ENCODE measurements around the gene POLK.
"Not testable (repeated sequence)": the region's sequence is repeated elsewhere in the genome, so short reads cannot be mapped to it uniquely, and the experiment has no call there.

DNA sequence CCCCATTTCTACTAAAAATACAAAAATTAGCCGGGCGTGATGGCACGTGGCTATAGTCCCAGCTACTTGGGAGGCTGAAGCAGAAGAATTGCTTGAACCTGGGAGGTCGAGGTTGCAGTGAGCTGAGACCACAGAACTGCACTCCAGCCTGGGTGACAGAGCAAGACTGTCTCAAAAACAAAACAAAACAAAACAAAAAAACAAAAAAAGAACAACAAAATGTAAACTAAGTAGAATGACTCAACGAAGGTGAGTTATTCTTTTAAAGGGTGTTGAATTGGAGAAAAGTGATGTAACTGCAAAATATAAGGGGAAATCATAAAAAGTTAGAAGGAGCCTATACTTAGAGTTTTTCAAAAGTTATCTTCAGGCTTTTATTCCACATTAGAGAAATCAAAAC is 6.6 kb upstream of the POLK start:
- not testable (repeated sequence) for TF ChIP-seq CTCF (IDR thresholded peaks at IDR 0.05; ENCODE audit: low read depth, low read length); POLR2A (IDR thresholded peaks at IDR 0.05; ENCODE audit: extremely low read depth, insufficient read length); MYC (IDR thresholded peaks at IDR 0.05; ENCODE audit: low read depth, low read length)
- TF ChIP-seq, protein P1, sequence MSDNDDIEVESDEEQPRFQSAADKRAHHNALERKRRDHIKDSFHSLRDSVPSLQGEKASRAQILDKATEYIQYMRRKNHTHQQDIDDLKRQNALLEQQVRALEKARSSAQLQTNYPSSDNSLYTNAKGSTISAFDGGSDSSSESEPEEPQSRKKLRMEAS (IDR thresholded peaks at IDR 0.05; ENCODE audit: low read depth, low read length), result not testable (repeated sequence)

All from NB4 (cell line).